HEK293T (cell line): Measurements from ENCODE around the gene IGSF3.

Source experiments
- CTCF ChIA-PET: fragments of 350-600 bp; formaldehyde crosslinking; extraction: SDS; loops from one replicate; lab custom pipeline; 2021; ENCODE audit warnings: antibody characterized with exemption, inconsistent platforms; lab: Yijun Ruan, JAX
- POLR2A ChIA-PET: fragments of 350-600 bp; formaldehyde crosslinking; extraction: SDS; loops from one replicate; lab custom pipeline; 2020; ENCODE audit warnings: antibody characterized with exemption, inconsistent platforms; lab: Yijun Ruan, JAX
- DNase-seq: peaks from one replicate; pipeline ENCODE4 v3.0.0; 2012; ENCODE audit warnings: mixed read lengths; ENCODE audit errors: extremely low spot score
- ARNT ChIP-seq: fragments of 450-650 bp; IDR thresholded peaks from 2 replicates; pipeline ENCODE4 v1.6.1; 2017; ENCODE audit warnings: mild to moderate bottlenecking
- BHLHE40 ChIP-seq: fragments of 450-650 bp; IDR thresholded peaks from 2 replicates; pipeline ENCODE4 v1.6.1; 2016; ENCODE audit warnings: mild to moderate bottlenecking, moderate library complexity, borderline replicate concordance
- CTBP1 ChIP-seq: fragments of 450-650 bp; IDR thresholded peaks from 2 replicates; pipeline ENCODE4 v1.6.1; 2016; ENCODE audit warnings: borderline replicate concordance
- ELF4 ChIP-seq: fragments of 450-650 bp; IDR thresholded peaks from 2 replicates; pipeline ENCODE4 v1.6.1; 2017; ENCODE audit warnings: antibody characterized with exemption
- FOXA1 ChIP-seq: fragments of 450-650 bp; IDR thresholded peaks from 2 replicates; pipeline ENCODE4 v1.6.1; 2016; ENCODE audit warnings: mild to moderate bottlenecking
- FOXK2 ChIP-seq: fragments of 450-650 bp; IDR thresholded peaks from 2 replicates; pipeline ENCODE4 v1.6.1; 2016; ENCODE audit warnings: mild to moderate bottlenecking
- FOXM1 ChIP-seq: fragments of 450-650 bp; IDR thresholded peaks from 2 replicates; pipeline ENCODE4 v1.6.1; 2017; ENCODE audit warnings: mild to moderate bottlenecking, borderline replicate concordance
- HDGF ChIP-seq: fragments of 450-650 bp; IDR thresholded peaks from 2 replicates; pipeline ENCODE4 v1.6.1; 2017; ENCODE audit warnings: antibody characterized with exemption, borderline replicate concordance
- L3MBTL2 ChIP-seq: fragments of 450-650 bp; conservative IDR thresholded peaks from 2 replicates; pipeline ENCODE4 v1.6.1; 2016; ENCODE audit warnings: mild to moderate bottlenecking
- LEF1 ChIP-seq: fragments of 450-650 bp; IDR thresholded peaks from 2 replicates; pipeline ENCODE4 v1.6.1; 2017; ENCODE audit warnings: mild to moderate bottlenecking, borderline replicate concordance
- NFRKB ChIP-seq: fragments of 450-650 bp; IDR thresholded peaks from 2 replicates; pipeline ENCODE4 v1.6.1; 2016; ENCODE audit warnings: mild to moderate bottlenecking, moderate library complexity
- PKNOX1 ChIP-seq: fragments of 450-650 bp; IDR thresholded peaks from 2 replicates; pipeline ENCODE4 v1.6.1; 2016
- SP1 ChIP-seq: fragments of 450-650 bp; IDR thresholded peaks from 2 replicates; pipeline ENCODE4 v1.6.1; 2017
- SUZ12 ChIP-seq: fragments of 450-650 bp; IDR thresholded peaks from 2 replicates; pipeline ENCODE4 v1.6.1; 2016; ENCODE audit warnings: mild to moderate bottlenecking
- TARDBP ChIP-seq: fragments of 450-650 bp; IDR thresholded peaks from 2 replicates; pipeline ENCODE4 v1.6.1; 2016
- ZNF384 ChIP-seq: fragments of 450-650 bp; IDR thresholded peaks from 2 replicates; pipeline ENCODE4 v1.6.1; 2016

The IGSF3 gene

GRCh38 chr1:116569776-116570357 lies 97.7 kb downstream of the IGSF3 start:
- ChIA-PET POLR2A (interaction anchor here (1.7 to 2.3 kb wide), 2 partner anchors 490 kb away, joined by 5 to 7 read pairs; partner anchors contain the start of gene TTF2), CTCF (interaction anchor here (0.7 kb wide), 1 partner anchor 65 kb away, joined by 5 read pairs; no protein-coding TSS in a partner anchor)
- no peak for DNase-seq
- TF ChIP-seq BHLHE40 (no peak), L3MBTL2 (no peak), SUZ12 (no peak), ELF4 (no peak), LEF1 (no peak), ZNF384 (no peak), HDGF (no peak), ARNT (no peak), FOXA1 (no peak), CTBP1 (no peak), FOXK2 (no peak)

GRCh38 chr1:116569381-116569670 lies 98.2 kb downstream of the IGSF3 start:
- CTCF ChIA-PET, result interaction anchor here (0.7 to 1.6 kb wide), 4 partner anchors 13 to 70 kb away, joined by 3 to 5 read pairs (median 4); no protein-coding TSS in a partner anchor
- no peak for DNase-seq
- TF ChIP-seq FOXK2, result no peak
- TF ChIP-seq PKNOX1, result no peak
- TF ChIP-seq L3MBTL2, result no peak
- TF ChIP-seq SP1, result no peak
- no peak for TF ChIP-seq LEF1
- TF ChIP-seq ARNT, result no peak
- POLR2A ChIA-PET, result interaction anchor here (0.7 to 1.7 kb wide), 2 partner anchors 11 to 491 kb away, joined by 4 to 5 read pairs; partner anchors contain the start of gene TTF2

- no peak for DNase-seq
- POLR2A ChIA-PET, result interaction anchor here (0.7 to 1.7 kb wide), 2 partner anchors 11 to 491 kb away, joined by 4 to 5 read pairs; partner anchors contain the start of gene TTF2
- CTCF ChIA-PET, result interaction anchor here (0.8 to 1.6 kb wide), 3 partner anchors 12 to 69 kb away, joined by 3 to 5 read pairs (median 4); no protein-coding TSS in a partner anchor
- no peak for TF ChIP-seq SUZ12
- TF ChIP-seq ELF4, result no peak
Measured at GRCh38 chr1:116568662-116569380, 98.7 kb downstream of the IGSF3 start.

- TF ChIP-seq FOXA1, result no peak
- TF ChIP-seq L3MBTL2, result no peak
- TF ChIP-seq BHLHE40, result no peak
- no peak for TF ChIP-seq ELF4
- TF ChIP-seq LEF1, result no peak
- no peak for TF ChIP-seq SP1
- no peak for TF ChIP-seq NFRKB
- no peak for TF ChIP-seq CTBP1
- TF ChIP-seq TARDBP, result no peak
- no peak for TF ChIP-seq PKNOX1
- no peak for TF ChIP-seq ARNT
- TF ChIP-seq FOXM1, result no peak
- TF ChIP-seq HDGF, result no peak
- no peak for TF ChIP-seq SUZ12
- TF ChIP-seq FOXK2, result no peak
- TF ChIP-seq ZNF384, result no peak
- ChIA-PET CTCF (interaction anchor here (0.9 to 1.6 kb wide), 2 partner anchors 11 to 28 kb away, joined by 3 to 5 read pairs; no protein-coding TSS in a partner anchor), POLR2A (interaction anchor here (1.7 kb wide), 1 partner anchor 492 kb away, joined by 5 read pairs; the partner anchor contains the start of gene TTF2)
- DNase-seq, result no peak
Measured at GRCh38 chr1:116567790-116568661, 99.5 kb downstream of the IGSF3 start.

- TF ChIP-seq ARNT, result no peak
- no peak for TF ChIP-seq BHLHE40
- no peak for TF ChIP-seq FOXM1
- TF ChIP-seq FOXK2, result no peak
- no peak for TF ChIP-seq PKNOX1
- TF ChIP-seq TARDBP, result no peak
- TF ChIP-seq HDGF, result no peak
- TF ChIP-seq L3MBTL2, result no peak
- no peak for TF ChIP-seq SUZ12
- TF ChIP-seq SP1, result no peak
- no peak for DNase-seq
- ChIA-PET CTCF (no interaction called here), POLR2A (no interaction called here)
Measured at GRCh38 chr1:116565222-116565621, 102.3 kb downstream of the IGSF3 start.
